ENCODE measurements around the gene PLOD1. TPM values are rescaled to one million over a fixed set of nuclear protein-coding genes. Genes with fewer than 3 reads are reported as not detected.

PLOD1 gene
- total RNA-seq, 1 donor, result 309 TPM

DNA sequence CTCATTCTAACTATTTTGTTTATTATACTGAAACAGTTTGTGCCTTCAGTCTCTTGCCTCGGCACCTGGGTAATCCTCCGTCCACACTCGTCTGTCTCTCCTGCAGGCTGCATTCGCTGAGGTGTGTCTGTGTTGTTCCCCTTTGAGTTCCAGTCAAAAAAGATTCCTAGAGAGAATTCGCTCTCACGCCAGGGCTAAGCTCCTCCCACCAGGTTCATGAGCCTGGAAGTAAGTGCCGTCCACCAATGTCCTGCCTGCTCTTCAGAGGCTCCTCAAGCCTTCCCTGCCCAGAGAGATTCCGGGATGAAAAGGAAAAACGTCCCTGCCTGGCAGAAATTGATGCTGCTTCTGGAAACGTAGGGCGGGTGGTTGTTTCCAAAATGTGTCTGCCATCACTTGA, 21.2 kb upstream of the PLOD1 start:
- TF ChIP-seq, protein P1, sequence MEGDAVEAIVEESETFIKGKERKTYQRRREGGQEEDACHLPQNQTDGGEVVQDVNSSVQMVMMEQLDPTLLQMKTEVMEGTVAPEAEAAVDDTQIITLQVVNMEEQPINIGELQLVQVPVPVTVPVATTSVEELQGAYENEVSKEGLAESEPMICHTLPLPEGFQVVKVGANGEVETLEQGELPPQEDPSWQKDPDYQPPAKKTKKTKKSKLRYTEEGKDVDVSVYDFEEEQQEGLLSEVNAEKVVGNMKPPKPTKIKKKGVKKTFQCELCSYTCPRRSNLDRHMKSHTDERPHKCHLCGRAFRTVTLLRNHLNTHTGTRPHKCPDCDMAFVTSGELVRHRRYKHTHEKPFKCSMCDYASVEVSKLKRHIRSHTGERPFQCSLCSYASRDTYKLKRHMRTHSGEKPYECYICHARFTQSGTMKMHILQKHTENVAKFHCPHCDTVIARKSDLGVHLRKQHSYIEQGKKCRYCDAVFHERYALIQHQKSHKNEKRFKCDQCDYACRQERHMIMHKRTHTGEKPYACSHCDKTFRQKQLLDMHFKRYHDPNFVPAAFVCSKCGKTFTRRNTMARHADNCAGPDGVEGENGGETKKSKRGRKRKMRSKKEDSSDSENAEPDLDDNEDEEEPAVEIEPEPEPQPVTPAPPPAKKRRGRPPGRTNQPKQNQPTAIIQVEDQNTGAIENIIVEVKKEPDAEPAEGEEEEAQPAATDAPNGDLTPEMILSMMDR (IDR thresholded peaks at IDR 0.05; ENCODE audit: insufficient read depth, low read depth, low read length), result no peak
- no peak for DNase-seq (ENCODE audit: low read depth)
- no peak overlapping the region for H3K4me3 ChIP-seq (ENCODE audit: low read depth, low read length)

DNA sequence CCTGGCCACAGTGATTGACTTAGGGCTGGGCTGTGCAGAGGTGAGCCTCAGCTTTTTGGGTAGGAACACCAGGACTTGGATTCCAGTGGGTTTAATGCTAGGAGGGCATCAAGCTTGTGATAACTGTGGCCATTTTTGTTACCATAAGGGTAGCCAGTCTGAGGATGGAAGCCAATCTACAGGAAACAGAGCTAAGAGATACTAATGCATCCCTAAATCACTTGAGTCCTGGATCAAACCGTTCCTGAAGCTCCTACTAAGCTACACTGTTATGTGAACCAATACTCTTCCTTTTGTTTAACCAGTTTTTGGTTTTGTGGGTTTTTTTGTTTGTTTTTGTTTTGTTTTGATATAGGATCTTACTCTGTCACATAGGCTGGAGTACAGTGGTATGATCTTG, 20.5 kb upstream of the PLOD1 start:
- no peak for DNase-seq (ENCODE audit: low read depth)
- TF ChIP-seq, protein P1 (IDR thresholded peaks at IDR 0.05; ENCODE audit: insufficient read depth, low read depth, low read length), result no peak
- no peak overlapping the region for H3K4me3 ChIP-seq (ENCODE audit: low read depth, low read length)

DNA sequence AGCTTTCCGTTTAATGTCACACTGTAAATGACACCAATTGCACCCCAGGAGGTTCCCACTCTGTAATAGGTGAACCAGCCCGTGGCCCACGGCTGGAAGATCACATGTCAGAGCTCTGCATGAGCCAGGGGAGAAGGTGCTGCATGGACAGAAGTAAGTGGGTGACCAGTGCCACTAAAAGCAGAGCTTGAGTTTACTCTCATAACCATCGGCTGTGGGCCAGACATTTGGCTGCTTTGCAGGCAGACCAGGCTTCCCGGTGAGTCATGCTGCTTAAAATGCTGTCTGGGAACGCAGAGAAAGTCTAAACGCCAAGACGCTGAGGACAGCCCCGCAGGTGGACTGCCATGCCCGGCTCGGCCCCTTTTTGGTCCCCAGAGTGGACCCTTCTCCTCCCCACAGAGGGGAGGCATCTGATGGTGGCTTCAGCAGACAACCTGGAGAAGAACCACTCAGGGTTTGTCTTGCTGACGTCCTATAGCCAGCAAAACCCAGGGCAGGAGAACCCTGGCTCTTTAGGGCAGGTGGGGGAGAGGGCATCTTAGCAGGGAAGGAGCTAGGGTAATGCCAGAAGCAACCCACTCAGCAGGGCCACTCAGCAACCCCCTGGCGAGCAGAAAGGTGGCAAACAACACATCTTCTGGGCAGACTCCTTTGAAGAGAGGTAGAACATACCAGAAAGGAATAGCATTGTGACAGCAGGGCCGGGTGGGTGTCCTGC, 15.6 kb upstream of the PLOD1 start:
- no peak overlapping the region for H3K4me3 ChIP-seq (ENCODE audit: low read depth, low read length)
- peak; percentile 85 for DNase-seq (ENCODE audit: low read depth)
- TF ChIP-seq, protein P1 (IDR thresholded peaks at IDR 0.05; ENCODE audit: insufficient read depth, low read depth, low read length), result no peak

DNA sequence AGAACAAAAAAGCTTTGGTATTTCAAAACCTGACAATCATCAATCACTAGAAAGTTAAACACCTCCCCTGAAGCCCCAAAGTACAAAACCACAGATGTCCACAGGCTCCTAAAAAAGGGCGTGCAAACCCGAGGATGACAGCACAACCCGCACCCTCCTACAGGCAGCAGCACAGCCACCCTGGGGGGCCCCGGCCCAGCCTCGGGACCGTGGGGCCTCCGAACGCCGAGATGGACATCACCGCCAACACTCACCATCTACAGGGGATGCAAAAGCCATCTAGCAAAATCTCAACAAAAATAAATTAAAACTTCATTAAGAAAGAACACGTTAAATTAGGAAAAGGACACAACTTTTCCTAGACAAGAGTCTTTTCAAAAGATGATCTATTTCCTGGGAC, 14.9 kb upstream of the PLOD1 start:
- TF ChIP-seq, protein P1 (IDR thresholded peaks at IDR 0.05; ENCODE audit: insufficient read depth, low read depth, low read length), result no peak
- no peak for DNase-seq (ENCODE audit: low read depth)
- no peak overlapping the region for H3K4me3 ChIP-seq (ENCODE audit: low read depth, low read length)

DNA sequence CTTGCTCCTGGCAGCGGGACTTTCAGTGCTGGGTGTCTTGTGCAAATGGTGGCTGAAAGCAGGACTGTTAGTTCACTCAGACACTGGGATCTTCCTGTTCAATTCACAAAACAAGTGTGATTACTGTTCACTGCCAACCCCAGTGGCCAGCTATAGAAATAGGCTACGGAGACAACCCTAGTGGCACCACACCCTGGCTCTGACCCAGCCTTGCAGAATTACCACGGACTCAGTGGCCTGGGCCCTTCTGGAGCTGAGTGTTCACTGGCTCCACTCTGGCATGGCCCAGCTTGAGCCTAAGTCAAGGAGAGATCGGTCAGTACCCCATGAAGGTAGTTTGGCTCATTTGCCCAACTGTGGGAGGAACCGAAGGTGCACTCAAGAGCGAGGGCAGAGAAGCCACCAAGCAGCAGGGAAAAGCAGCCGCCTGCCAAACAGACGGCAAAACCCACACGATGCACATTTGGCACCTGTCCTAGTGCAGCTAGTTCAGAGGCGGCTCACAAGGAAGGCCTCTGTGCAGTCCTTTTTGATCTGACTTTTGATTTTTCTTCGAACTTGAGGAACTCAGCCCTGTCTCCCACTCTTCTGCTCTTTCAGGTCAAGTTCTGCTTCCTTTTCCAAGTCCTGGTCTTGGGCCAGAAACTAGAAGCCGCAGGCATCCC, 14.1 kb upstream of the PLOD1 start:
- TF ChIP-seq, protein P1 (IDR thresholded peaks at IDR 0.05; ENCODE audit: insufficient read depth, low read depth, low read length), result no peak
- DNase-seq (ENCODE audit: low read depth), result no peak
- H3K4me3 ChIP-seq (ENCODE audit: low read depth, low read length), result no peak overlapping the region

DNA sequence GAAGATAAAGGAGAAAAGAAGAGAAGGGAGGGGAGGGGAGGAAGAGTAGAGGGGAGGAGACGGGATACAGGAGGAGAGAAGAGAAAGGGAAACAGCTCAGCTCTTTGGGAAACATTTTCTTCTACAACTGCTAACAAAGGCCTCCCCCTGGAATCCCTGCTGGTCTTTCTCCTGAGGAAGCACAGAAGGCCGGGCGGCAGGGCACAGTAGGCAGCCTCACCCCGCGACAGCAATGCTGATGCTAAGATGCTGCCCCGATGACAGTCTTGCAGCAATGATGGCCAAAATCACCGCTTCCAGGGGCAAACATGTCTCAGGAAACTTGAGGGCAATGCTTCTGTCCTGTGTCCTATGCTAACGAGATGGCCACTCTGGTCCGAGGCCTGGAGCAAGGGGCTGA, 13.5 kb upstream of the PLOD1 start:
- TF ChIP-seq, protein P1 (IDR thresholded peaks at IDR 0.05; ENCODE audit: insufficient read depth, low read depth, low read length), result no peak
- H3K4me3 ChIP-seq (ENCODE audit: low read depth, low read length), result no peak overlapping the region
- no peak for DNase-seq (ENCODE audit: low read depth)
